Left lung (tissue), 10 donors: Measurements from ENCODE around the gene HGF. TPM values are rescaled to one million over a fixed set of nuclear protein-coding genes. Genes with fewer than 3 reads are reported as not detected.

Experiments used
- ATAC-seq: fragments of 200-7000 bp; cut with Tn5 transposase; one replicate; pipeline ENCODE4 v1.9.1; 2020; ENCODE audit warnings: moderate library complexity
- DNase-seq, 4 donors: peaks; one replicate each; pipeline ENCODE4 v3.0.0-alpha.2; 2013 to 2020
- H3K27ac ChIP-seq, 2 donors: fragments of 200-600 bp; sonication (generic) in 1 of 2; one replicate each; pipeline versions ENCODE4 v1.5.0 to v1.8.0; 2020 to 2021
- H3K27me3 ChIP-seq, 2 donors: fragments of 200-600 bp; sonication (generic) in 1 of 2; one replicate each; pipeline versions ENCODE4 v1.5.0 to v1.8.0; 2020 to 2021
- H3K36me3 ChIP-seq, 2 donors: fragments of 200-600 bp; sonication (generic) in 1 of 2; one replicate each; pipeline versions ENCODE4 v1.5.0 to v1.8.0; 2020 to 2021
- H3K4me1 ChIP-seq, 2 donors: fragments of 200-600 bp; one replicate each; pipeline ENCODE4 v1.8.0; 2021
- H3K4me3 ChIP-seq, 2 donors: fragments of 200-600 bp; sonication (generic) in 1 of 2; one replicate each; pipeline versions ENCODE4 v1.5.0 to v1.8.0; 2020 to 2021; ENCODE audit warnings: mild to moderate bottlenecking in 1 of 2
- H3K9me3 ChIP-seq, 2 donors: fragments of 200-600 bp; sonication (generic) in 1 of 2; one replicate each; pipeline versions ENCODE4 v1.5.0 to v1.8.0; 2020 to 2021
- intact Hi-C, 2 donors: fragments of 100-400 bp; cut with DNase I; formaldehyde crosslinking; loops; one replicate each; pipeline versions ENCODE4 v1.11.2 to v1.14.2; 2022
- polyA plus RNA-seq, 6 donors: library from polyadenylated mRNA; unstranded; fragments of 120-200 nt; gene quantifications; one replicate each; pipeline ENCODE4 v1.2.1, GENCODE V29; 2013; ENCODE audit not compliant: insufficient read length in 6 of 6
- total RNA-seq, 2 donors: library from RNA; stranded (reverse); fragmentation: NEBNext Ultra II Directional; extraction: Animal tissue kit (Norgen Biotek cat#: 25700); gene quantifications; one replicate each; pipeline ENCODE4 v1.2.1, GENCODE V29; 2021
- TF ChIP-seq, protein P1 (sequence below), 2 donors: fragments of 200-600 bp; sonication (generic) in 1 of 2; IDR thresholded peaks; one replicate each; pipeline versions ENCODE4 v1.5.0 to v1.8.0; 2021; ENCODE audit warnings: antibody characterized with exemption in 2 of 2
- donor health status: DM: no; HTN: yes; CAD: no.
- donor health status: DM: no; HTN: no; CAD: no.

Gene HGF
- total and polyA plus RNA-seq, 8 donors = 21.0 to 42.0 (median 29.1) TPM

DNA sequence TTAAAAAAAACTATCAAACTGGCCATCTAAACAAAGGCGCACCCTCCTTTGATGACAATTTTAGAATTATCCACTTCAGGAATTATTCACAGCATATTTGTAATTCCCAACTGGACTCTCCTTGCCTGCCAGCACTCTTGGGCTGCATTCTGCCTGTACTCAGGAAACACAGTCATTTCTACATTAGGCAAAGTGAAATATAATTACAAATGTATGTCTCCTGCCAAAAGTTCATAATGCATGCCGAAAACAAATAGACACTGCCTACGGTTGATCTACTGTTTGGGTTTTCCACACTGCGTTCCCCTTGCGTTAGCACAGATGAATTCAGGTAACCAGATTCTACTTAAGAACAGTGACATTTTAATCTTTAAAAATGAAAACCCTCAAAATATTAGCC, 1.9 kb downstream of the HGF start:
- peak overlapping the region; percentile 12 to 39 for H3K4me3 ChIP-seq
- TF ChIP-seq, protein P1, sequence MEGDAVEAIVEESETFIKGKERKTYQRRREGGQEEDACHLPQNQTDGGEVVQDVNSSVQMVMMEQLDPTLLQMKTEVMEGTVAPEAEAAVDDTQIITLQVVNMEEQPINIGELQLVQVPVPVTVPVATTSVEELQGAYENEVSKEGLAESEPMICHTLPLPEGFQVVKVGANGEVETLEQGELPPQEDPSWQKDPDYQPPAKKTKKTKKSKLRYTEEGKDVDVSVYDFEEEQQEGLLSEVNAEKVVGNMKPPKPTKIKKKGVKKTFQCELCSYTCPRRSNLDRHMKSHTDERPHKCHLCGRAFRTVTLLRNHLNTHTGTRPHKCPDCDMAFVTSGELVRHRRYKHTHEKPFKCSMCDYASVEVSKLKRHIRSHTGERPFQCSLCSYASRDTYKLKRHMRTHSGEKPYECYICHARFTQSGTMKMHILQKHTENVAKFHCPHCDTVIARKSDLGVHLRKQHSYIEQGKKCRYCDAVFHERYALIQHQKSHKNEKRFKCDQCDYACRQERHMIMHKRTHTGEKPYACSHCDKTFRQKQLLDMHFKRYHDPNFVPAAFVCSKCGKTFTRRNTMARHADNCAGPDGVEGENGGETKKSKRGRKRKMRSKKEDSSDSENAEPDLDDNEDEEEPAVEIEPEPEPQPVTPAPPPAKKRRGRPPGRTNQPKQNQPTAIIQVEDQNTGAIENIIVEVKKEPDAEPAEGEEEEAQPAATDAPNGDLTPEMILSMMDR (IDR thresholded peaks at IDR 0.05) = no peak
- H3K9me3 ChIP-seq = no peaks in the 10 kb centered on the region
- DNase-seq = peak in 1 of 4 donors; percentile 48
- peaks cover 0 to 36% of the 10 kb centered on the region in 2 donors for H3K4me1 ChIP-seq
- intact Hi-C loops = loop anchor here in 1 of 2 donors (5.0 kb wide), 1 partner anchor 261 kb away; no protein-coding TSS in a partner anchor
- H3K27me3 ChIP-seq = no peaks in the 10 kb centered on the region
- H3K27ac ChIP-seq = peak overlapping the region in 1 of 2 donors; percentile 74
- H3K36me3 ChIP-seq = no peaks in the 10 kb centered on the region
- no peak for ATAC-seq

DNA sequence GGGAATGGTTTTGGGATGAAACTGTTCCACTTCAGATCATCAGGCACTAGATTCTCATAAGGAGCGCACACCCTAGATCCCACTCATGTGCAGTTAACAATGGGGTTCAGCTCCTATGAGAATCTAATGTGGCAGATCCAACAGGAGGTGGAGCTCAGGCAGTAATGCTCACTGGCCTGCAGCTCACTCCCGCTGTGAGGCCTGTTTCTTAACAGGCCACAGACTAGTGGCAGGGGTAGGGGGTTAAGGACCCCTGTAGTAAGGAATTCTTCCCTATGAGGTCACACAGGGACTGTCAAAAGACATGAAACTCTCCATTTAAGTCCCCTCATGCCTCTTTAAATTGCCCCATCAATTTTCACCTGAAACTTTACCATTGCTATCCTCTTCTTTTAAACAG, 8.0 kb downstream of the HGF start:
- TF ChIP-seq, protein P1 (IDR thresholded peaks at IDR 0.05) = no peak
- intact Hi-C loops = no loop called here

DNA sequence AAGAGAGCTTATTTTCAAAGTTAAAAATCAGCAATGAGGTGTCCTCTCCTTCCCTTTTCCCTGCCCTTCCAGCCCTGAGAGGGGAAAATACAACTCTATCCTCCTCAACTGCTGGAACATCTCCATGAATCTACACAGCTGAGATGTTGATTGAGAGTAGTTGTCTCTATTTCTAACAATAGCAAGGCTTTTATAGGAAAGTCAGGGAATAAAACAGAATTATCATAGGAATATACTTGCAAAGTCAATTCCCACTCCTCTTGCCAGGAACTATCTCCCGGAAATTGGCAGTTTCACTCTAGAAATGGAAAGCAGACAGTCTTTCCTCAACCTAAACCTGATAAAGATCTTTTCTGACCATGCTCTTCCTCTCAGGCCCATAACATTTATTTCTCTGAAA, 8.8 kb downstream of the HGF start:
- Histone ChIP-seq H3K9me3 (no peaks in the 10 kb centered on the region), H3K4me3 (no peak overlapping the region), H3K36me3 (peaks cover 0 to 8% of the 10 kb centered on the region in 2 donors), H3K4me1 (no peaks in the 10 kb centered on the region), H3K27me3 (no peaks in the 10 kb centered on the region), H3K27ac (no peak overlapping the region)
- intact Hi-C loops = no loop called here
- DNase-seq (no peak), ATAC-seq (no peak)
- TF ChIP-seq, protein P1 (IDR thresholded peaks at IDR 0.05) = no peak

More for the DNA sequence above, 8.0 kb downstream of the HGF start:
- DNase-seq (no peak), ATAC-seq (no peak)
- no peaks in the 10 kb centered on the region for H3K27me3 ChIP-seq
- peaks cover 0 to 3% of the 10 kb centered on the region in 2 donors for H3K36me3 ChIP-seq
- H3K4me3 ChIP-seq = no peak overlapping the region
- peaks cover 0 to 7% of the 10 kb centered on the region in 2 donors for H3K4me1 ChIP-seq
- no peak overlapping the region for H3K27ac ChIP-seq
- no peaks in the 10 kb centered on the region for H3K9me3 ChIP-seq

DNA sequence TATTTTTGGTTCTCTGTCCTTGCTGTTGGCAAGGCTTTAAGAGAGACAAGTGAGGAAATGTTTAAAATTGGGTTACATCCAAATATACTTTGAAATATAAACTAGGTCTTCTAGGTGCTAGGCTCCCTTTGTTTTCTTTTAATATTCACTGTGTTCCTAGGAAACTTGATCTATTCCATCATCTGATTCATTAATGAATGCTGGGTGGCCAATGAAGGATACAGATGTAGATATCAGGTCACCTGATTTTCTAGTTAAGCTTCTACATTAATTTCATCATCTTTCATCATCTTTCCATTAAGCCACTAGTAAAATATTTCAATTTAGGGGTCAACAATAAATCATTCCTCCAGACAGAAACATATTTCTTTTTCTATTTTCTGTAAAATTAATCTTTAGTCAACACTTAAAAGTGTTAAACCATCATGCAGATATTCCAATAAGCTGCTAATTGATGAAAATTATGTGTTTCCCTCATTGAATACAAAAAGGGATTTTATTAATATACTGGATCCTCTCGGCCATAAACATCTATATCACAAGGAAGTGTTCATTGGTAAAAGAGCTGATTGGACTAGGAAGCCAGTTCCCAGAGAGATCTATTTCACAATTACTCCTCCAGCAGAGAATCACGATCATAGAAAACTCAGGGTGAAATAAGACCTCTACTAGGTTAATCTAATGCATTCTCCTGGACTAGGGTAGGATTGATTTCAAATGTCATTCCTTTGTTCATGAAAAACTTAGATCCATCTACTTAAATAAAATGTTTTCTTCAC, 14.7 kb downstream of the HGF start:
- Histone ChIP-seq H3K36me3 (peaks cover 0 to 8% of the 10 kb centered on the region in 2 donors), H3K27me3 (no peaks in the 10 kb centered on the region), H3K9me3 (no peaks in the 10 kb centered on the region), H3K4me1 (no peaks in the 10 kb centered on the region), H3K27ac (no peak overlapping the region), H3K4me3 (no peak overlapping the region)
- ATAC-seq (no peak), DNase-seq (no peak)
- TF ChIP-seq, protein P1 (IDR thresholded peaks at IDR 0.05) = no peak
- intact Hi-C loops = no loop called here

DNA sequence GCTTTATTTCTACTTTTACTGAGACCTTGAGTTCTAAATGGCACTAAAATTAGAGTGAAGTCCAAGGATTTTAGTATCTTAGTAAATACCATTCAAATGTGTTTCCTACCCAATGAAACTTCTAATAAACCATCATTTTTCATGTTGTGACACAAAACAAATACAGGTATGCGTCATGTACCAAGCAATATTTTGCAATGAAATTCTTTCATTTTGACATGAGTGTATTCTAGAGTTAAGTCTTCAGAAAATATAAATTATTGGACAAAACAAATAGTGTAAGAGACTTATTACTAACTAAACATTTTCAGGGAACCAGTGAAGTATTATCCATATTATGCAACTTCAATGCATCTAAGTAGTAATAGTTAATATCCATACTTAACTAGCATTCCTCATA, 16.5 kb downstream of the HGF start:
- Histone ChIP-seq H3K4me1 (no peaks in the 10 kb centered on the region), H3K36me3 (peaks cover 0 to 8% of the 10 kb centered on the region in 2 donors), H3K27me3 (no peaks in the 10 kb centered on the region), H3K4me3 (no peak overlapping the region), H3K9me3 (no peaks in the 10 kb centered on the region), H3K27ac (no peak overlapping the region)
- ATAC-seq = no peak
- intact Hi-C loops = no loop called here
- no peak for DNase-seq
- TF ChIP-seq, protein P1 (IDR thresholded peaks at IDR 0.05) = no peak
